ENCODE results near the gene PMM1.
A peak's percentile ranks its signal among the peaks of the same experiment; 100 is the strongest.

The PMM1 gene

DNA sequence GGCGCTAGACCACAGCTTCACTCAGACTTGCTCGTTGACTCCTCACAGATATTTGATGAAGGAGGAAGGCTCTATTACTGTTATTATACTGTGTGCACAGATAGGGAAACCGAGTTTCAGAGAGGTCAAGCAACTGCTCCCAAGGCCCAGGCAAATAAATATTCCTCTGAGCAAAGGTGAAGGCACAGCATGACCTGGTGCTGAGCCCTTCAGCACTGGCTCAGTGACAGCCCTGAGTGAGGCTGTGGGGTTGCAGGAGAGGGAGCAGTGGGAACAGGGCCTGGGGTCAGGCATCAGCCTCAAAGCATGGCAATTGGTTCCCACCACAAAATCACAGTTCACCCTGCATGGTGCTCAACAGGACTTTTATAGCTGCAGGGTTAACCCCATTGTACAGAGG is 52.4 kb downstream of the PMM1 start:
- no peak for DNase-seq (ENCODE audit: low spot score)

DNA sequence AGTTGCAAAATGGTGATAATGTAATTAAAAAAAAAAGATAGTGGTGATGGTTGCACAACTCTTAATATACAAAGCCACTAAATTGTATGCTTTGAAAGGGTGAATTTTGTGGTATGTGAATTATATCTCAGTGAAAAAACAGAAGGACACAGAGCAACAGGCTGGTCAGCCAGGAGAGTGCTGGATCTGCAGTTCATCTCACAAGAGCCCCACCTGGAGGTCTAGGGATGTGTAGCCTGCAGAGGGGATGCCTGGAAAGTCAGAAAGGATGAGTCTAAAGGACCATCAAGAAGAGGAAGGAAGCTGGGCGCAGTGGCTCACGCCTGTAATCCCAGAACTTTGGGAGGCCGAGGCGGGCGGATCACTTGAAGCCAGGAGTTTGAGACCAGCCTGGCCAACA is 54.4 kb downstream of the PMM1 start:
- no peak for DNase-seq (ENCODE audit: low spot score)

DNA sequence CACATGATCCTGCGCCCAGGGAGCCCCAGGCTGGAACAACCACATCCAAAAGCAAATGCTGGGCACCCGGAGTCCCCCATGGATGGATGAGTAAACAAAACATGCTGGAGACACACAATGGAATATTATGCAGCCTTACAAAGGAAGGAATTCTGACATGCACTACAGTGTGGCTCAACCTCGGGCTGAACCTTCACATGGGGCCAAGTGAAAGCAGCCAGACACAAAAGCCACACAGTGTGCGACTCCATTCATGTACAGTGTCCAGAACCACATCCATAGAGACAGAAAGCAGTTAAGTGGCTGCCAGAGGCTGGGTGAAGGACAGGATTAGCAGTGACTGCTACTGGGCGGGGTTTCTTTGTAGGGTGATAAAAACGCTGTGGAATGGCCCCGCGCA is 55.4 kb downstream of the PMM1 start:
- no peak for DNase-seq (ENCODE audit: low spot score)

DNA sequence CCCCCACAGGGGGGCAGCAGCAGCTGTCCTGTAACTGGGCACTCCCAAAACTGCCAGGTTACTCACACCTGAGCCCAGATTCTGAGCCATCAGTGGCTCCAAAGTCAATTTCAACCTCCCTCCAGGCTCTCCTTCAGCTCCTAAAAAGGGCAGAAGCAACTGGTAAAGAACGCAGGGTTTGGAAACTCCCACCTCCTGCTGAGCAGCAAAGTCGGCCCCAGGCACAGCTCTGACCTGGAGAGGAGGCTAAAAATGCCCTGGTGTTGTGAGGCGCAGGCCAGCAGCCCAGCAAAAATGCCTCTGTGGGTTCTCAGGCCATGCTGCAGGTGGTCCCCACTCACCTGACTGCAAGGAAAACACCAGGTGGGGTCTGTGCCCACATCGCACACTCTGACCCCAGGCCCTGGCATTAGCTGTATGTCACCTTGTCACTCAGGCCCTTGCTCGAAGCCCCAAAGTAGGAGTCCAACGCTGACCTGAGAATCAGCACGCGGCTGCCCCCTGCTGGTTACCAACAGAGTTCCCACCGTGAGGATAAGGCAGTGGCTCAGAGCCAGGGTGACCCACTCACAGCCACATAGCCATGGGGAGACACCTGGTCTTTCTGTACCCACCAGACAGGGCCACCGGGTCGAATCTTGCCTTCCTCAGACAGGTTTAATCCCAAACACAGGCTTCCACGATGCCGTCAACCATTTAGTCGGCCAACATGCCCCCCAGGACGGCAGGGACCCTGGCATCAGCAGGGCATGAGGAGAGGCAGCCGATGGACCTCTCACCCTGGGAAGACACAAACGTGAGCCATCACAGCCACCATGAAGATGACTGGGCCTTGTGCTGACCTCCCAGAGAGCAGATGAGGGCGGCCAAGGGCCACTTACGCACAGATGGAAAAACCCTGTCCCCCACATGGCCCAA is 56.5 kb downstream of the PMM1 start:
- DNase-seq (ENCODE audit: low spot score), result peak; percentile 72

DNA sequence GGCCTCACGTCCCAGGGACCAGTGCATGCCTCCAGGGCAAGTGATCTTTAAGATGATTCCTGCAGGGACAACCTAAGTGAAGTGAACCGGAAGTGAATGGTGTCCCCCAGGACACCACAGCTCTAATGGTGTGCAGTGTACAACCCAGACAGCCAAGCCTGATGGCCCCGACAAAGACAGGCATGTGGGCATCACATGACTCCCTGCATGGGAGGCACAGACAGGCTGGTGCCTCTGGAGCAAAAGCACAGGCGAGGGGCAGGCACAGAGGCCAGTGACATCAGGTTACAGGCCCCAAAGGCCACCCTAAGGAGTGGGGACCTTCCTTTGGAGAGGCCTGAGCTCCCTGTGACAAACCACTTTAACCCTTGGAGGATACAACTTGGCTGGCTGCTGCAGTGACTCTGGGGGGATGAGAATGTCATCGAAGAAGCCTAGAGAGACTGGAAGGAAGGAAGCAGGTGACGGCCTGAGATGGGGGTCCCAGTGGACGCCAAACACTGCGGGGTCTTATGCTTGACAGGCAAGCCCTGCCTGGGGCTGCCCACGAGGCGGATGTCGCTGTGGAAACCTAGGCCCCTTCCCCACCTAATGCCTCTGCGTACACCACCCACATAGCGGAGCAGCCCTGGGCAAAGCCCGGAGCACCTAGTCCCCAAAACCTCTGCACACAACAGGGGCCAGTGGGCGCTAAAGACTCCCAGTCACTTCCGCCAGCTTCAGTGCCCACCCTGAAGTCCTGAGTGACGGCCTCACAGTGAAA is 57.7 kb downstream of the PMM1 start:
- DNase-seq (ENCODE audit: low spot score), result no peak

DNA sequence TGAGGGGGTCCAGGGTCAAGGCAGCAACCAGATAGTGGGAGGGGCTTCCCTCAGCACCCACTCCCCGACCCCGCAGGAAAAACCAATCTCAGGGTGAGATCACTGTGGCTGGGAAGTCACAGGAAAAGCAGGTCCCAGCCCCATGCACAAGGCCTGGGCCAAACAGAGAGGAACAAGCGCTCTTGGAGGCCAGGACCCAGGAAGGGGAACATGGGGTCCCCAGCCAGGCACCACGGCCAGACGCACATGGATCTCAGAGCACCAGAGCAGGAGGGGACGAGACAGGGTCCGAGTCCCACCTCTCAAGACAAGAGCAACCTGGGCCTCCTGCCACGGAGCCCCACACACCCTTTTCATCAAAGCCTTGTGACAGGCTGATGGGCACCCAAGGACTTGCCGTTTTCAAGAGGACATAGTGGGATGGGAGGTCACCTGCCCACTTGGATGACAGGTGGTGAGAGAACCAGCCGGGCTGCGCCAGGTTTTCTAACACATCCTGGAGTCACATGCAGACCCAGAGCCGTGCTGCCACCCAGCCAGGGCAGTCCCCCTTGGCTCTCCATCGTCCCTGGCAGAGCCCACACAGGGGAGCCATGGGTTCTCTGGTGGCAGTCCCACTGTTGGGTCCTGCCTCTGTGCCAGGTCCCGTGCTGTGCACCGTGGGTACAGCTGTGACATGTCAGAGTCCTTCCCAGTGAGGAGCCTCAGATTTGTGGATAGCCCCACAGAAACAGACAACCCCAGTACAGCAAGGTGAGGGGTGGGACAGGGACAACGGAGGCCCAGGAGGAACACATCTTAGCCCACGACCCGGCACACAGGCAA is 58.5 kb downstream of the PMM1 start:
- DNase-seq (ENCODE audit: low spot score), result no peak

DNA sequence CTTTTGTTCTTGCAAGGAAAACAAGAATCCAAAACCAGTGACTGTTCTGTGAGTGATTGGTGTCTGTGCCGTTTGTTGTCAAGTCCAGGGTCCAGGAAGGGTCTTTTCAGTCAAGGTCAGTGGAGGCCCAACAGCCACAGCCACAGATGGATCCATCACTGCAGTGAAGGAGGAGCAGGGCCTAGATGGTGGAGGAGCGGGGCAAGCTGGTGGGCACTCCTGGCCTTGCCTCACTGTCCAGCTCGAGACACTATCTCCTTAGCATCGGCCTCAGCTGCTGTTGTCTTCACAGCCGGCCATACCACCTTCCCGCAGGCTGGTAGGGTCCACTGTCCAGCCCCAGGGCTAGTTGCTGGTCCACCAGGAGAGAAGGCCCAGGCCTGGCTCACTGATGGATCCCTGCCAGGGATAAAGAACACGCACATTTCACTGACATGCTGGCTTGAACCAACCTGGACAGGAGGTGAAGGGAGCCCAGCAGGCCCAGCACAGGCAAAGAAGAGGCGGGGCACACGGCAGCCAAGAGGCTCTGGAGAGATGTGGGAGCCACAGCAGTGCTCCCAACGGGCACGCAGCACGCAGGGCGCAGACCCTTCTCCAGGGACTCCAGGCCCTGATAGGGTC is 60.6 kb downstream of the PMM1 start:
- no peak for DNase-seq (ENCODE audit: low spot score)

DNA sequence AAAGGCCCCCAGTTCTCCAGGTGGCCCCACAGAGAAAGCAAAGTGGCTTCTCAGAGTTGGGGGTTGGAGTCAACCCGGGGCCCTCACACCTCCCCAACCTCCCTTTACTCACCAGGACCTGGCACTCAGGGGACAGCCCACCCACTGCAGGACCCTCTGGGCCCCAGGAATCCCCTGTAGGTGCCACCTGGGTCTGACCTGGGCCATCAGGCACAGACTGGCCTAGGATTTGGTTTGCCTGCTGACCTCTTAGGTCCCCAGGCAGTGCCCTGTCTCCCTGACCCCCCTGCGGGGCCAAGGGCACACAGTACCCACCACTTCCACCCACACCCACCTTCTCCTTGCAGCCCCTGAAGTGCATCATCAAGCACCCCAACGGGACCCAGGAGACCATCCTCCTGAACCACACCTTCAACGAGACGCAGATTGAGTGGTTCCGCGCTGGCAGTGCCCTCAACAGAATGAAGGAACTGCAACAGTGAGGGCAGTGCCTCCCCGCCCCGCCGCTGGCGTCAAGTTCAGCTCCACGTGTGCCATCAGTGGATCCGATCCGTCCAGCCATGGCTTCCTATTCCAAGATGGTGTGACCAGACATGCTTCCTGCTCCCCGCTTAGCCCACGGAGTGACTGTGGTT is 61.4 kb downstream of the PMM1 start:
- no peak for DNase-seq (ENCODE audit: low spot score)

All from CD4-positive, alpha-beta T cell treated with Interleukin-2 at 100 ng/mL for 4 hours (primary cell).